GM19397 (cell line): ENCODE measurements around the gene PRSS16.
A peak's percentile ranks its signal among the peaks of the same experiment; 100 is the strongest.
"Not testable (repeated sequence)": the region's sequence is repeated elsewhere in the genome, so short reads cannot be mapped to it uniquely, and the experiment has no call there.

Source experiments
- ATAC-seq: cut with Tn5 transposase; IDR thresholded peaks from one replicate; pipeline ENCODE4 v1.9.1; 2021; ENCODE audit warnings: mild to moderate bottlenecking, moderate library complexity; ENCODE audit not compliant: unreplicated experiment

Gene PRSS16

DNA sequence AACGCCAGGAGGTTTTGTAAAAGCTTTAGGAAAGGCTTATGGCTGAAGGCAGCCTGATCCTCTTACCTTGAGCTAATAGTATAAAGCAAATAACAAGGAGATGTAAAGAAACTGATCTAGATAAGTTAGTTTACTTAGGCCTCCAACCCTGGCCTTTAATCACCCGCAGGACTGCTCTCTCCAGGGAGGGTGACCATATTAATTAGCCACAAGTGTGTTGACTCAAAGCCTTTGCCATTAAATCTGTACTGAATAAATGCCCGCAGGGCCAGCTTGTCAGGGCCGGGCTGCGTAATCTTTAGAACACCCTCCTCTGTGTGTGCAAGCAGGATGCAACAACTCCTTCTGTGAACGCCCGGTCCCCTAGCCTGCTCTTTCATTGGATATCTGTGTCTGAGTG is 6.1 kb upstream of the PRSS16 start:
- no peak for ATAC-seq

DNA sequence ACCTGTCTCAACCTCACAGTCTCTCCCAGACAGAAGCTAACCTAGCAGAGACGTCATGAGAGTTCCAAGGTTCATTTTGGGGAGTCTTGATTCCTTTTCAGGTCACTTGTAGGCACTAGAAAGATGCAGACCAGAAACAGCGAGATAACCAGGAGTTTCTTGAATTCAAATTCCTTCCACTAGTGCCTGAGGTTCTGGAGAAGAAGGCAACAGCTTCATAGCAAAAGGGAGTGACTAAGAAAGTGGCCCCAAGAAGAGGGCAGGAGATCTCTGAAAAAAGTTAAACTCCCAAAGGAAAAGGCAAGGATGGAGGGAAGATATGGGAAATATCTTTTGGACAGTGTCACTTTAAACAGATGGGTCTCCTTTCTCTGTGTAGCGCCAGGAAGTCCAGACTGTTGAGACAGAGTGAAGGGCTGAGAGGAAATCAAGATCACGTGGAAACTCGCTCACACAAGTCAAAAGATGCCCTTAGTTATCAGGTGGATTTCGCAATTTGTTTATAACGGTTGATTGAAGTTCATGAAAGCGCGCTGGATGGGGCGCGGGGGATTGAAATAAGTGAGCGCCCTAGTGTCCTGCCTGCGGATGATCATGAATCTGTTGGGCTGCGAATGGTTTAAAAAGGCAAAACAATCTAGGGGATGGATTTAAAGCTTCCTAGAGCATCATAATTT is 4.8 kb upstream of the PRSS16 start:
- no peak for ATAC-seq

DNA sequence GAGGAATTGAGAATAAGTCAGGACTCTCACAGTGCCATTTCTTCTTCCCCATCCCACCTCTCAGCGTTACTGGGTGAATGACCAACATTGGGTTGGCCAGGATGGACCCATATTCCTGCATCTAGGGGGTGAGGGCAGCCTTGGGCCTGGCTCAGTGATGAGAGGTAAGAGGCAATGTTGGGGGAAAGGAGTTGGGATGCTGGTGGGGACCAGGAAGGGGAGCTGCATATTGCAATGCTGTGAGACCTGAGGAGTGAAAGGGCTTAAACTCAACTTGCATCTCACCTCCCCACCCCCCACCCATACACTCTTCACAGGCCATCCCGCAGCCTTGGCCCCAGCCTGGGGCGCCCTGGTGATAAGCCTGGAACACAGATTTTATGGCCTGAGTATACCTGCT is 1.3 kb downstream of the PRSS16 start:
- ATAC-seq, result no peak

DNA sequence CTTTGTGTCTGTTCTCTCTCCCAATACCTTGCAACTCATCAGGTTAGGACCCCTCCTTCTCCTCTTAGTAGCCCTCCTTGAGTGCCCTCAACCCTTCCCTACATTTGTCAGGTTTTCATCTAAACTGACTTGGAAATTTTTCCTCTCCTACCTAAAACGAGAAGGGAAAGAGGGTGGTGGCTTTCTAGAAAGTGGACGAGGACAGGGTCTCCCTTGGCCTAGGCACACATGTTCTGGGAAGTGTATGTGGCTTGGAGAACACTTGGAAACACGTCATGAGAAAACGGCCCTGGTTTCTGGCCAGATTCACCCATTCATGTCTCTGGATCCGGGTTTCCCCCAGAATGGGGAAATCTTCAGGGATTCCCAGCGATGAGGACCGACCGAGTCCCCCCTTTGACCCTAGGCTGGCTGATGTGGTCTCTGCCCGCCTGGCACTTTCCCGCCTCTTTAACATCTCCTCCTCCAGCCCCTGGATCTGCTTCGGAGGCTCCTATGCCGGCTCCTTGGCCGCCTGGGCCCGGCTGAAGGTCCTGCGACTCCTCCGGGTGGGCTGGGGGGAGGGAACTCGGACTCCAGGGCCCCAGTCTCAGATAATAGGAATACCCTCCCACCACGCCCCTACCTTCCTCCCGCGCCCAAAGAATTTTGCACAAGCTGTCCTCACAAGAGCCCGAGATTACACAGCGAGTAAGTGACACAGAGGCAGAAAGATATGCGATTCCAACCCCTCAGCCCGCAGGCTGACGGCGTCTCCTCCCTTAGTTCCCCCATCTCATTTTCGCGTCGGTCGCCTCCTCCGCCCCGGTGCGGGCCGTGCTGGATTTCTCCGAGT is 3.0 kb downstream of the PRSS16 start:
- no peak for ATAC-seq

DNA sequence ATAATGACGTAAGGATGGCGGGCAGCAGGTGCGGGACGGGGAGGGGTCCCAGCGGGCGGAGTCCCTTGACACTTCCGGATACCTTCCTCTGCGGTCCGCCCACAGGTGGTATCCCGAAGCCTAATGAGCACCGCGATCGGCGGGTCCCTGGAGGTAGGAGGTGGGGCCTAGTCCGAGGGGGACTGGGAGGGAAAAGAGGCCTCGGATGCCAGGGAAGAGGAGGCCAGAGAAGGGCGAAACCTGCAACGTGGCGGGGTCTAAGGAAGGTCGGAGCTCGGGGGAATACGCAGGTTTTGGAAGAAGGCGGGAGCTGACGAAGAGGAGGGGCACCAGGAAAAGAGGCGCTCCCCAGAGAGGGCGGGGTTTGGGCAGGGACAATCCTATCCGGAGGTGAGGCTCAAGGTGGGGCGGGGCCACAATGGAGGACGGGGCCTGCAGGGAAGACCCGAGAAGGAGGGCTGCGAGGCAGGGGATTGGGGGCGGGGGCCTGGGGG is 3.7 kb downstream of the PRSS16 start:
- peak; percentile 62 for ATAC-seq

DNA sequence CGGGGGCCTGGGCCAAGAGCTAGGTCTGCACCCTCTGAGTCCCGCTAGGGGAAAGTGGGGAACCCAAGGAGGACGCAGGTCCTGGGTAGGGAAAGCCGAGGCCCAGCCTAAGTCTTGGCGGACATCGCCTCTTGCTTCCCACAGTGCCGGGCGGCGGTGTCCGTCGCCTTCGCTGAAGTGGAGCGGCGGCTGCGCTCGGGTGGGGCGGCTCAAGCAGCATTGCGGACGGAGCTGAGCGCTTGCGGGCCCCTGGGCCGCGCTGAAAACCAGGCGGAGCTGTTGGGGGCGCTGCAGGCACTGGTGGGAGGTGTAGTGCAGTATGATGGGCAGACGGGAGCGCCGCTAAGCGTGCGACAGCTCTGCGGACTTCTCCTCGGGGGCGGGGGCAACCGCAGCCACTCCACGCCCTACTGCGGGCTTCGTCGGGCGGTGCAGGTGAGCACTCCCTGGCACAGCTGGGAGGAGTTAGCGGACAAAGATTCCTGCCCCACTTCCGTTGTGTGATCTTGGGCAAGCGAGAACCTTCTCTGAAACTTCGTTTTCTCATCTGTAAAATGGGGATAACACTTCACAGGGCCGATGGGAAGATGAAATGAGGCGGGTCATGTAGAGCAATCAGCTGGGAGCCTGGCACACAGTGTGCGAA is 4.2 kb downstream of the PRSS16 start:
- ATAC-seq, result peak; percentile 84

DNA sequence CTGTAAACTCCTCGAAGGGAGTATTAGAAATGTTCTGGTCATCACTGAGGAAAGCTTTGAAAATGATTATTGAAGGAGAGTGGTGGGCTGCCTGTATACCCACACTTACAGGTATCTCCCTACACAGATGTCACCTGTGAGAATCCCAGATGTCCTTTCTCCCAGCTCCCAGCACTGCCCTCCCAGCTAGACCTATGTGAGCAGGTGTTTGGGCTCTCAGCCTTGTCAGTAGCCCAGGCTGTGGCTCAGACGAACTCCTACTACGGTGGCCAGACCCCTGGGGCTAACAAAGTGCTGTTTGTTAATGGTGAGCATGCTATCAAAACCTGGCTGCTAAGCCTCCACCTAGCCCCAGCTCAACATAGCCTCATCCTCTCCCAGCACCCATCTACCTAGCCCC is 7.1 kb downstream of the PRSS16 start:
- no peak for ATAC-seq

DNA sequence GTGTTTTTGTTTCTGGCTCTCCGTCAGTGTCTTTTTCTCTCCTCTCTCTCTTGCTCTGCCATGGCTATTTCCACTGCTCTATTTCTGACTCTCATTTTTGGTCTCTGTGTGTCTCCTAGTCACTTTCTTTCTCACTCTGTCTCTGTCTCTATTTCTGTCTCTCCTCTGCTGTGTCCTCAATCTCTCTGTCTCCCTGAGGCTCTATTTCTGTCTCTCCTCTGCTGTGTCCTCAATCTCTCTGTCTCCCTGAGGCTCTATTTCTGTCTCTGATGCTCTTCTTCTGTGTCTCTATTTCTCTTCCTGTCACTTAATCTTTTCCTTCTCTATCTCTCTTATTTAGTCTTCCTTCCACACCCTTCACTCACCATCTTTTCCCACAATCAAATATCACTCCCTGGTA is 8.4 kb downstream of the PRSS16 start:
- no peak for ATAC-seq

DNA sequence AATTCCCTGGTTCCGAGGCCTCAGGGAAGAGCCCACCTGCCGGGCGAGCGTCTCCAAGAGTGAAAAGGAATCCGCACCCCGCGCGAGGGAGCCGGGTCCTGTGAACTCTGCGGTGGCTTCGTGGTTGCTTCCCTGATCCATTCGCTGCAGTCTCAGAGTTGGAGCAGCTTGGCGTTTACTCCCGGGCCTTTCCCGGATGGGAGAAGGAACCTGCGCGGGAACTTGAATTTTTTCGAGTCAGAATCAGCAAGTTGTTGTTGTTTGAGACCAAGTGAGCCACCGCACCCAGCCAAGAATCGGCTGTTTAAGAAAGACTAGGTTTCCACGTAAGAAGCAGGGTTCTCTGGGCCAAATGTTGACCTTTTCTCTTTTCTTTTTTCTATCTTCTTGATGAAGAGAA is 12.9 kb downstream of the PRSS16 start:
- ATAC-seq, result no peak

DNA sequence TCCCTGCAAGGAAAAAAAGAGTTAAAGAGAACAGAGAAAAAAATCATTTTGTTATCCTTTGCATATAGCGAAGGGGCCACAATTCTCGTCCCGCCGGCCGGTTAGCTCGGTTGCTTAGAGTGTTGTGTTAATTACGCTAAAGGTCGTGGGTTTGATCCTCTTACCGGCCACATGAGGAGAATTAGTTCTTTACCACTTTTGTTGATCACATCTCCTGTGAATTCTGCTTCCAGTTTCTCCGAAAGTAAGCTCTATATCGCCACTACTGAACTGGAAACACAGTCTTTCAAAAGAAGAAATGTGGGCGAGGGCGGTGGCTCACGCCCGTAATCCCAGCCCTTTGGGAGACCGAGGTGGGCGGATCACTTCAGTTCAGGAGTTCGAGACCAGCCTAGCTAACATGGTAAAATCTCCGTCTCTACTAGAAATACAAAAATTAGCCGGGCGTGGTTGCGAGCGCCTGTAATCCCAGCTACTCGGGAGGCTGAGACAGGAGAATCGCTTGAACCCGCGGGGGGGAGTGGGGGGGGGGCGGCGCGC is 13.4 kb downstream of the PRSS16 start:
- ATAC-seq, result no peak

DNA sequence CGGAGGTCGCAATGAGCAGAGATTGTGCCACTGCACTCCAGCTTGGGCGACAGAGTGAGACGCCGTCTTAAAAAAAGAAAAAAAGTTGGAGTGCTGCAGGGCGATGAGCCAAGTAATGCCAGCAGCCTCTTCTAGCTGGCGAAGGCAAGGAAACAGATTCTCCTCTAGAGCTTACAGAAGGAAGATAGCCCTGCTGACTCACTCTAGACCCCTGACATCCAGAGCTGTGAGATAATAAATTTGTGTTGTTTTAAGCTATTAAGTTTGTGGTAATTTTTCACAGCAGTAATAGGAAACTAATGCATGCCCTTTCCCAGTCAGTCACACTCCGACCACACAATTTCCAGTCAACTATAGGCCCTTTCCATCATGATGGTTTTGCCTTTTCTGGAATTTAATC is 16.4 kb downstream of the PRSS16 start:
- no peak for ATAC-seq

DNA sequence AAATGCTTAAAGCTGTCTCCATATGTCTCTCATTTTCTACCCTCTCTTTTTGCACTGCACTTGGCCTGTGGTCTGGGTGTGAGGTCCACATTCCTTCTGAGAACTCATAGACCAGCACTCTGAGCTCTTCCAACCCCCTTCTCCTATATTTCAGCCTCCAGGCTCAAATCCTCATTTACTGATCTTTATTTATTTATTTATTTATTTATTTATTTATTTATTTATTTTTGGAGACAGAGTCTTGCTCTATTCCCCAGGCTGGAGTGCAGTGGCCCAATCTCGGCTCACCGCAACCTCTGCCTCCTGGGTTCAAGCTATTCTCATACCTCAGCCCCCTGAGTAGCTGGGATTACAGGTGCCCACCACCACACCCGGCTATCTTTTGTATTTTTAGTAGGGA is 19.5 kb downstream of the PRSS16 start:
- not testable (repeated sequence) for ATAC-seq

DNA sequence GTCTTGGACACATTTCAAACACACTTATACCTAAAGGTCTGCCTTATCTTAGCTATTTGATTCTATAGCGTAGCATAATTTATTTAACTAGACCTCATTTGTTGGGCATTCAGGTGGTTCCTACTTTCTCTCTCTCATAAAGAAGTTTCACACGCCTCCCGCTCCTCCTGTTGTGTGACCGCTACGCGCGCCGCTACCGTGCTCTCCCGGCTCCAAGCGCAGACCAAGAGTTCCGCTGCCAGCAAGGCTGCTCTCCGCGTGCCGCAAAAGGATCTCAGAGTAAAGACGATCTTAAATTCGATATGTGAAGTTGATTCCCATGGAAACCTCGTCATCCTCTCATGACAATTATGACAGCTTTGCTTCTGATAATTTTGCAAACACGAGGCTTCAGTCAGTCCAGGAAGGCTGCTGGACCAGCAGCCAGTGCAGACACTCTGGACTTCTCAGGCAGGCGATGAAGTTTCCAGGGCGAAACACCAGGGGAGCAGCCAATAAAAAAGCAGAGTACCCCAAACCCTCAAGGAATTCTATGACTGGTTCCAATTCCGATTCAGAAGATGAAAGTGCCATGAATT is 20.4 kb downstream of the PRSS16 start:
- ATAC-seq, result no peak

DNA sequence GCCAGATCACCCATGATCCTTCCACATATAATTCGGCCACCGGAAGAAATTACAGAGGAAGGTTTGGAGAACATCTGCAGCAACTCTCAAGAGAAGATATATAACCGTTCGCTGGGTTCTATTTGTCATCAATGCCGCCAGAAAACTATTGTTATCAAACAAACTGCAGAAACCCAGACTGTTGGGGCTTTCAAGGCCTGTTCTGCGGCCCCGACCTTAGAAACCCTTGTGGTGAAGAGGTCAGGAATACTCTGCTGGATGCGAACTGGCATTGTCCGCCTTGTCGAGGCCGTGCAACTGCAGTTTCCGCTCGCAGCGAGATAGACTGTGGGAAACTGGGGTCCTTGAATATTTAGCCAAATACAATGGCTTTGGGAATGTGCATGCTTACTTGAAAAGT is 21.3 kb downstream of the PRSS16 start:
- no peak for ATAC-seq

DNA sequence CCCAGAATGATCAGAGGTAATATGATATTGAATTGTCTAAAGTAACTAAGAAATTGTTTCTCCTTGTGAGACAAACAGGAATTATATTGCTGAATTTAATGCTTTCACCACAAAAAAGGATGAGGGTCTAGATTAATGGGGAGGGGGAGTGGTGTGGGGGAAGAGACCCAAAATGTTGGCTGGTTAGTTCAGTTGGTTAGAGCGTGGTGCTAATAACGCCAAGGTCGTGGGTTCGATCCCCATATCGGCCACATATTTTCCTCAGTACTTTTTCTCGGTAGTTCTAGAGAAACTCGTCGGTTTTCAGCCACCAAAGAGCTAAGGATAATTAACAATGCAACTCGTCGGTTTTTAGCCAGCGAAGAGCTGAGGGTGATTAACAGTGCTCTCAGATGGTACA is 26.3 kb downstream of the PRSS16 start:
- ATAC-seq, result no peak

DNA sequence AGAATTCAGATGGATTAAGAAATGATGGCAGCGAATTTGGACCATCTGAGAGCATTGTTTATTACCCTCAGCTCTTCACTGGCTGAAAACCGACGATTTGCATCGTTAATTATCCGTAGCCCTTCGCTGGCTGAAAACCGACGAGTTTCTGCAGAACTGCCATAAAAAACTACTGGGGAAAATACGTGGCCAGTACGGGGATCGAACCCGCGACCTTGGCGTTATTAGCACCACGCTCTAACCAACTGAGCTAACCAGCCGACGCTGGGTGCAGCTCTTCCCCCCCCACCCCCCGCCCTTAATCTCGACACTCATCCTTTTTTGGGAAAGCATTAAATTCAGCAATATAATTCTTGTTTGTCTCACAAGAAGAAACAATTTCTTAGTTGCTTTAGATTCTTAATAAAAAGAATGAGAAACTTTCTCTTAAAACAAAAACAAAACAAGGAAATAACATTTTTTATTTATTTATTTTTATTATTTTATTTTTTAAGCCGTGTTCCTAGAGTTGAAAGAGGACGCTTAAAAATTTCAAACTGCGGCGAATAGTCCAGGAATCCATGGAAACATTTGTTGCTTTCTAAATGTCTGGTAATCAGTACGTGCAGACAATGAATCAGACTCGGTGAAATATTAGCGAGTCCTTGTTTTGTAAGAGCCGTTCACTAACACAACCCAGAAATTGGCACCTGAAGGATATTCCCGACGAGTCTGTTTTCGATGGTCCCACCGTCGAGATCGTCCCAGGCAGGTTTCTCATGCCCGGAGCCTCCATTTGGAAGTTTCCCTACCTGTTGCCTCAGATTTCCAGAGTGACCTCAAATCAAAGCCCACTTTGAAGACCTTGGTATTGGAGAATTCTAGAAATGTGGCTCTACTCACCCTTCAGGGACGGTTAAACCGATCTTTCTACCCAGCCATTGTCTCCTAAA is 27.8 kb downstream of the PRSS16 start:
- no peak for ATAC-seq

DNA sequence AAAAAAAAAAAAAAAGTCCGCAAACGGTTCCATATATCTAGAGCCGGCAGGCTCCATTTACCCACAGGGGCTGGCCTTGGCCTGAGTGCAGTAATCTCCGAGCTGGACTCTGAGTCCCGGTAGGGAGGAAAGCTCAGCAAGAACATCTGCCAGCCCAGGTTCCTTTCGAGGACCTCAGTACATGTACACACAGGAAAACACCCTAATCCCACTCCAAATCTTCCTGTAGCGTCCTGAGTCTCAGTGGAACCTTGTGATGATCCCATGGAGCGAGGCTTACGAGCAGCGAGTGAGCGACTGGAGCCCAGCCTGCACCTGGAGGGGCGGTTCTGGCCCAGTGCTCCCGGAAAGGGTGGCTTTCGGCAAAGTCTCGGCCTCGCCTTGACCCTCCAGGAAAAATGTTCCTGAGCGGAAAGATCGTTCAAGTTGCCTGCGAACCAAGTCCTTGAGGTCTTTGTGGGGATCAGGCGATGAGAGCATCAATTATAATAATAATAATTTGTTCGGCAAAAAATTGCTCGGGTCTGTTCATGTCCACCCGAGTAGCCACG is 32.1 kb downstream of the PRSS16 start:
- ATAC-seq, result no peak

DNA sequence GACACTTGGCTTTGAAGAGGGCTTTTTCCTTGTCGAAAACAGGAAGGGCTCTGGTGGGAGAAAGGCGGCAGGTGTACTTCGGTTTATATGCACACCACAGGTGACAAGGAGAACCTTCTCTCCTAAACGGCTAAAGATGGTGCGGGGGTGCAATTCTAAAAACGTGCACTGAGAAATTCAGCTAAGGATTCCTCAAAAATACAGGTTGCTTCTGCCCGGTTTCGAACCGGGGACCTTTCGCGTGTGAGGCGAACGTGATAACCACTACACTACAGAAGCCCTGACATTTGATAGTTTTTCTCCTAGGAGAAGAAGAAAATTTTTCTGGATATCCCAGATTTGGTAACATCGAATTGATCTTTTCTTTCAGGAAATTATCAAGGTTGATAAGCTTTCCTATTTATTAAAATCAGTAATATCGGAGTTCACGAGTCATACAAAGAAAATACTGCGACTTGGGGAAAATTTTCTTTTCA is 32.6 kb downstream of the PRSS16 start:
- no peak for ATAC-seq

DNA sequence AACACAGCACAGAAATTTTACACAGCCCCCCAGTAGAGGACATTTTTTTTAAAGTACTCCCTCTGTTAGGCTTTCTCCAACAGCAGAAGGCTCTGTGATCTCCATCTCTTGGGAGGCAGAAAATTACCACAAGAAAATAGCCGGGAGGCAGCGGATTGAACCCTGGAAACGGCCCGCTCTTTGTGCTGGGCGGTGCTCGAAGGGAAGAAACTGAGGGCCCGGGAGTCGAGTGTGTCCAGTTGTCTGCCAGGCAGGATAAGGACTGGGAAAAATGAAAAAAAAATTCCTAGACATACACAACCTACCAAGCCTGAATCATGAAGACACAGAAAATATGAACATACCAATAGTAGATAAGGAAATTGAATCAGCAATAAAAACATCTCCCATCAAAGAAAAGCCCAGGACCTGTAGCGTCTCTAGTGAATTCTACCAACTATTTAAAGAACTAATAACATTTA is 33.1 kb downstream of the PRSS16 start:
- ATAC-seq, result no peak

DNA sequence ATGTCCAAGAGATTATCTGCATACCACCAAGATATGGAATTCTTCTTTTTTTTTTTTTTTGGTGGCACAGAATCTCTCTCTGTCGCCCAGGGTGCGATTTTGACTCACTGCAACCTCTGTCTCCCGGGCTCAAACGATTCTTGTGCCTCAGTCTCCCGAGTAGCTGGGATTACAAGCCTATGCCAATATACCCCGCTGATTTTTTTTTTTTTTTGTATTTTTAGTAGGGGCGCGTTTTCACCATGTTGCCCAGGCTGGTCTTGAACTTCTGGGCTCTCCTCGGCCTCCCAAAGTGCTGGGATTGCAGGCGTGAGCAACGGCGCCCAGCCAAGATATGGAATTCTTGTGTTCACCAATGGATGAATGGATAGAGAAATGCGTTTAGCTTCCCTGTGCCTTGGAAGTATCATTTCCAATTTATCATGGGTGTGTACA is 33.6 kb downstream of the PRSS16 start:
- no peak for ATAC-seq
